Fibroblast of lung (primary cell): ENCODE measurements around the gene CAMTA1. TPM values are rescaled to one million over a fixed set of nuclear protein-coding genes. Genes with fewer than 3 reads are reported as not detected.

Experiments
- DNase-seq, 2 donors: peaks; one replicate each; pipeline versions ENCODE4 v3.0.0 to v3.0.0-alpha.2; 2010; ENCODE audit warnings: low read depth in 2 of 2
- H2AFZ ChIP-seq: 2 replicates; pipeline ENCODE4 v1.5.1; 2012; ENCODE audit warnings: low read length, control low read depth, inconsistent platforms
- H3K27ac ChIP-seq: 2 replicates; pipeline ENCODE4 v1.5.1; 2011; ENCODE audit warnings: low read length, control low read depth; ENCODE audit not compliant: insufficient read depth
- H3K27me3 ChIP-seq: 2 replicates; pipeline ENCODE4 v1.5.1; 2011; ENCODE audit warnings: mild to moderate bottlenecking, low read length; ENCODE audit not compliant: control insufficient read depth, insufficient read depth
- H3K36me3 ChIP-seq: 2 replicates; pipeline ENCODE4 v1.5.1; 2011; ENCODE audit warnings: low read length; ENCODE audit not compliant: control insufficient read depth, insufficient read depth
- H3K4me1 ChIP-seq: 2 replicates; pipeline ENCODE4 v1.5.1; 2011; ENCODE audit warnings: low read length; ENCODE audit not compliant: control insufficient read depth, insufficient read depth; ENCODE audit errors: extremely low read depth
- H3K4me2 ChIP-seq: 2 replicates; pipeline ENCODE4 v1.5.1; 2011; ENCODE audit warnings: low read length, control low read depth; ENCODE audit not compliant: insufficient read depth; ENCODE audit errors: extremely low read depth
- H3K4me3 ChIP-seq, 4 experiments: fragments of 200-600 bp in 1 of 4; sonication (generic) in 1 of 4; replicated peaks in 1 of 4; 2 replicates each; pipeline ENCODE4 v1.5.1; 2011 to 2016; ENCODE audit warnings: low read length in 4 of 4, low read depth in 3 of 4, mild to moderate bottlenecking in 3 of 4, control low read depth in 2 of 4, inconsistent platforms in 1 of 4, mixed read lengths in 1 of 4; ENCODE audit not compliant: insufficient read depth in 1 of 4; ENCODE audit errors: control extremely low read depth in 1 of 4
- H3K79me2 ChIP-seq: 2 replicates; pipeline ENCODE4 v1.5.1; 2012; ENCODE audit warnings: mild to moderate bottlenecking, low read length, inconsistent platforms; ENCODE audit not compliant: control insufficient read depth, insufficient read depth
- H3K9ac ChIP-seq: 2 replicates; pipeline ENCODE4 v1.5.1; 2011; ENCODE audit warnings: mild to moderate bottlenecking, low read length, control low read depth; ENCODE audit not compliant: insufficient read depth
- H3K9me3 ChIP-seq: 2 replicates; pipeline ENCODE4 v1.5.1; 2012; ENCODE audit warnings: low read depth, low read length; ENCODE audit not compliant: control insufficient read depth, insufficient read depth
- H4K20me1 ChIP-seq: 2 replicates; pipeline ENCODE4 v1.5.1; 2011; ENCODE audit warnings: low read length; ENCODE audit not compliant: control insufficient read depth, insufficient read depth; ENCODE audit errors: extremely low read depth
- CTCF ChIP-seq, 2 donors: IDR thresholded peaks in 1 of 2; conservative IDR thresholded peaks in 1 of 2; 1 replicate in 1 of 2; 2 replicates in 1 of 2; pipeline ENCODE4 v1.5.1; 2011 to 2012; ENCODE audit warnings: low read length in 2 of 2, control low read depth in 1 of 2, inconsistent platforms in 1 of 2, low read depth in 1 of 2, mild to moderate bottlenecking in 1 of 2
- EZH2 ChIP-seq: IDR thresholded peaks from 2 replicates; pipeline ENCODE4 v1.5.1; 2012; ENCODE audit warnings: low read length, control low read depth, mild to moderate bottlenecking; ENCODE audit errors: missing control alignments
- polyA plus RNA-seq, 2 donors: library from polyadenylated mRNA; depleted of rRNA in 1 of 2; stranded (reverse) in 1 of 2; unstranded in 1 of 2; fragments of >200 nt; gene quantifications; 2 replicates each; pipeline ENCODE4 v1.2.1, GENCODE V29; 2011 to 2012; ENCODE audit warnings: missing spikeins in 1 of 2
- total RNA-seq: library from RNA; depleted of rRNA; stranded (reverse); fragments of >200 nt; gene quantifications from 2 replicates; pipeline ENCODE4 v1.2.1, GENCODE V29; 2014

CAMTA1 gene
- total and polyA plus RNA-seq, 2 donors (not counting 1 experiment from before 2014, with no cell fraction given) = 47.6 to 86.0 TPM

- no peaks in the 10 kb centered on the region for H3K79me2 ChIP-seq
- no peaks in the 10 kb centered on the region for H3K4me1 ChIP-seq
- TF ChIP-seq EZH2 = no peak
- TF ChIP-seq CTCF (conservative IDR thresholded peaks at IDR 0.05 in 1 of 2, IDR thresholded peaks at IDR 0.05 in 1 of 2; ENCODE audit: low read depth in 1 of 2, low read length in 2 of 2) = no peak
- H3K36me3 ChIP-seq = no peaks in the 10 kb centered on the region
- no peak for DNase-seq
- no peaks in the 10 kb centered on the region for H3K9me3 ChIP-seq
- no peak overlapping the region for H2AFZ ChIP-seq
- no peaks in the 10 kb centered on the region for H4K20me1 ChIP-seq
- no peak overlapping the region for H3K4me3 ChIP-seq
- no peak overlapping the region for H3K27ac ChIP-seq
- no peaks in the 10 kb centered on the region for H3K27me3 ChIP-seq
- H3K4me2 ChIP-seq = no peak overlapping the region
- H3K9ac ChIP-seq = no peak overlapping the region
These were observed 718.6 kb downstream of the CAMTA1 start for GRCh38 chr1:7503691-7504437.

- Histone ChIP-seq H4K20me1 (no peaks in the 10 kb centered on the region), H3K27ac (no peak overlapping the region), H3K4me3 (no peak overlapping the region), H3K4me2 (no peak overlapping the region), H3K9me3 (no peaks in the 10 kb centered on the region), H3K36me3 (no peaks in the 10 kb centered on the region), H3K27me3 (no peaks in the 10 kb centered on the region), H2AFZ (no peak overlapping the region), H3K4me1 (no peaks in the 10 kb centered on the region), H3K9ac (no peak overlapping the region), H3K79me2 (no peaks in the 10 kb centered on the region)
- TF ChIP-seq EZH2 (no peak), CTCF (conservative IDR thresholded peaks at IDR 0.05 in 1 of 2, IDR thresholded peaks at IDR 0.05 in 1 of 2; ENCODE audit: low read depth in 1 of 2, low read length in 2 of 2) (no peak)
- DNase-seq = no peak
These were observed 719.1 kb downstream of the CAMTA1 start for GRCh38 chr1:7504438-7504720.

GRCh38 chr1:7505094-7505770, 720.0 kb downstream of the CAMTA1 start:
- no peaks in the 10 kb centered on the region for H3K4me1 ChIP-seq
- H3K79me2 ChIP-seq = no peaks in the 10 kb centered on the region
- H3K9me3 ChIP-seq = no peaks in the 10 kb centered on the region
- no peak overlapping the region for H3K9ac ChIP-seq
- no peak overlapping the region for H3K4me3 ChIP-seq
- H3K27ac ChIP-seq = no peak overlapping the region
- H3K4me2 ChIP-seq = no peak overlapping the region
- no peak for DNase-seq
- H4K20me1 ChIP-seq = no peaks in the 10 kb centered on the region
- no peaks in the 10 kb centered on the region for H3K27me3 ChIP-seq
- H3K36me3 ChIP-seq = no peaks in the 10 kb centered on the region
- TF ChIP-seq CTCF (conservative IDR thresholded peaks at IDR 0.05 in 1 of 2, IDR thresholded peaks at IDR 0.05 in 1 of 2; ENCODE audit: low read depth in 1 of 2, low read length in 2 of 2) = no peak
- no peak for TF ChIP-seq EZH2
- H2AFZ ChIP-seq = no peak overlapping the region
